HG03159 (cell line): ENCODE data around the gene DROSHA.
"Not testable (repeated sequence)": the region's sequence is repeated elsewhere in the genome, so short reads cannot be mapped to it uniquely, and the experiment has no call there.

ENCODE experiments used
- ATAC-seq: cut with Tn5 transposase; IDR thresholded peaks from one replicate; pipeline ENCODE4 v1.9.1; 2021; ENCODE audit warnings: mild to moderate bottlenecking, moderate library complexity; ENCODE audit not compliant: unreplicated experiment

Gene DROSHA

DNA sequence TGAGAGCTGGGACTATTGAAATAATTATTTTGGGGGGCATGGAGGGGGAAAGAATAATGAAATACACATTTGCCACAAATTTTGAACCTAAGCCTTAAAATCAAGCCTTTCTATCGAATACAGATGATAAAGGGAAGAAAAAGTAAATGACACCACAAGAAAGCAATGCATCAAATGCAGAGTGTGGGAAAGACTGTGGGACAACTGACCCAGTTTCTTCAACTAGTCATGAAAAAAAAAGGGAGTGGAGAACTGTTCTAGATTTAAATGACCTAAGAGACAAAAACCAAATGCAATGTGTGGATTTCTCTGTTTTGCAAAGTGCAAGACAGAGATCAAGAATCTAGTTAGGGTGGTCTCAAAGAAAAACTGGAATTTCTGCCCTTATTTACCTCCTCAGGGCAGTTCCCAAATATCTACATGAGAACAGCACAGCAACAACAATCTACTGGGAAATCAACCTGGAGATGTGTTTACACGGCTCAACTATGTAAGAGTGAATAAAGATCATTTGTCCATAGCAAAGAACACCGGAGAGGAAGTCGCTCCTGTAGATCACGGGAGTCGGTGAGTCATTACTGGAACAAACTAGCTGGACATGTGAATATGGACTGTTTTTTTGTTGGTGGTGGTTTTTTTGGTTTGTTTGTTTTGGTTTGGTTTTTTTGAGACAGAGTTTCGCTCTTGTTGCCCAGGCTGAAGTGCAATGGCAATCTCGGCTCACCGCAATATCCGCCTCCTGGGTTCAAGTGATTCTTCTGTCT, 145.9 kb downstream of the DROSHA start:
- no peak for ATAC-seq

DNA sequence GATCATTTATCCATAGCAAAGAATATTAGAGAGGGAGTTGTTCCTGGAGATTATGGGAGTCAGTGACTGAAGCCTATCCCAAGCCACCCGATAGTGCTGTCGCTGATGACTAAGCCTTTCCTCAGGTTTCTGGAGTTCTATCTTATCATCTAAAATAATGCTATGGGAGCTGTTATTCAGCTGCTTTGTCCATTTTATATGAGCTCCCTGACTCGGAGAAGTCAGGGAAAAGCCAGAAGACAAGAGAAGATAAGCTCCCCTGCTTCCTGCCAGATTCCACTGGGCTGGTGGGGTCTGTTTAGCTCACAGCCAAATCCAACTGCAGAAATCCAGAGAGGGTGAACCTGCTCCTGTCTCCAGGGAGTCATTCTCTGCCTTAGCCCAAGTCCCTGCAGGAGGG, 148.2 kb downstream of the DROSHA start:
- no peak for ATAC-seq

DNA sequence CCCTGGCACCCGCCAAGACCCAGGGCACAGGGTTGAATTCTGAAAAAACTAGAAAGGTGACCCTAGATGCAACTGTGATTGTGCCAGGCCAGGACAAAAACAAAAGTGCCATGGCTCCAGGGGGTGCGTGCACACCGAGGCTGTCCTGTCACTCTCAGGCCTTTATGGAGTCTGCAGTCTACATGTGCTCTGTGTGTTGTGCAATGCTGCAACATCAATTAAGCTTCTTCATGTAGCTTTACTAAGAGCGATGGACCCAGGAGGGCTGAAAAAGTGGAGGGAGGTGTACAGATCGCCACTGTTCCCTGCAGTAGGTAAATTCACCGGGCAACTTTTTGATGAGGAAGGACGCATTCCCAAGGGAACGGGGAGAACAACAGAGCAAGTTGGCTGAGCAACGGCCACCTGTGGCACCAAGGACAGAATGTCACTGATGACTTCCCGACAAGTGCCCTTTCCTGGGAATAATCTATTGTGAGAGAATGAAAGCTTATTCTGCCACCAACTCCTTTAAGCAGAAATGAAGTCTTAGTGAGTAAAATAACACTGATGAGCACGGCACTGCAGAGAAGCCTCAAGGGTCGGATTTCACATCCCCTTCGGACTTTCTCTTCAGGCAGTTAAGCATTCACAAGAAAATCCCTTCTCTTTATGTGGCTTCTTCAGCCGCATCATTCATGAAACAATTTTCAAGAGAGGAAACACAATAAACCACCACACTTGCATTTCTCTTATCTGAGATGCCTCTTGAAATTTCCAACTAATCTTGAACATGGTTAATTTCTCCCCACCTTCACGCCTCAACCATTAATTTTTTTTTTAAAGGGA, 149.6 kb downstream of the DROSHA start:
- no peak for ATAC-seq

DNA sequence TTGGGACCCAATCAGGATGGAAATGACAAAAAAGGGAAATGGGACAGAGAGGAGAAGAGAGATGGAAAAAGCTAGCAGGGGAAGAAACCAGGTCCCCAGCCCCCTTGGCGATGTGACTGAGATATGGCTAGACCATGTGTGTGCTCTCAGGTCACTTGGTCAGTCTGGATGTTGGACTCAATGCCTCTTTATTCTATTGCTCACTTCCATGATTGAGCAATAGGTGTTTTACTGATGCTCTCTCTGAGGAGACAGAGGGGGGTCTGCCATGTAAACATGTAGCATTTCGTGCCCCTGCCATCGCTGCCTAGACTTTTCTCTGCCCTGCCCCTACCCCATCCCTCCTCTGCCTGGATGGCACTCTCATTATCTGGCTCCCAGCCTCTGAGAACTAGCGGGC, 150.6 kb downstream of the DROSHA start:
- ATAC-seq, result no peak

DNA sequence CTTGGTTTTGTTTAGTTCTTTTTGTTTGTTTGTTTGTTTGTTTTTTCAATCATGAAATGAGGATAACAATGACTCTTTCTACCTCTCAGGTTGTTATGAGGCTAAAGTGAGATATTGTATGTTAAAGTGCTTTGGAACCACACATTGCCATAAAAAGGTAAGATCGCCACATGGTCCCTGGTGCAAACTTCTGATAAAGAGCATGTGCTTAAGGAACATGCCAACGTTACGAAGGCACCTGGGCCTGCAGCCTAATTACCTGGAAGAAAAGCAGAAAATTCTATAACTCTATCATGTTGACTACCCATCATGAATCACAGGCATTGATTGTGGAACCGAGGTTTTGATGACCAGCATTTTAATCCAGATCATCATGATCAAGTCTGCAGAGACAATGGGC, 151.8 kb downstream of the DROSHA start:
- no peak for ATAC-seq

DNA sequence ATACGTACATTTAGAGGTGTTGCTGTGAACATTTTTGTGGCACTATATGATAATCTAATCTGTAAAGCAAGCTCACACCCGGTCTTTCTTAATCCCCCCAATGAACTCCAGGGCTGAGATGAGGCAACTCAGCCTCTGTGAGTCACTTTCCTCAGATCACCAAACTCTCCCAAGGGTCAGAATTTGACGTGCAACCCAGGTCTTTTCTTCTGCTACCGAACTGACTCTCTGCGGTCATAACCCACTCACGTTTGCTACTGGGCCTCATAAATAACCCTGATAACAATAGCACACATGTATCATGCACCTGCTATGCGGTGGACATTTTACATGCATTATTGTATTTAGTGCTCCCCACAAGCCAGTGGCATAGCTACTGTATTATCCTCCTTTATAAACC, 153.1 kb downstream of the DROSHA start:
- ATAC-seq, result no peak

DNA sequence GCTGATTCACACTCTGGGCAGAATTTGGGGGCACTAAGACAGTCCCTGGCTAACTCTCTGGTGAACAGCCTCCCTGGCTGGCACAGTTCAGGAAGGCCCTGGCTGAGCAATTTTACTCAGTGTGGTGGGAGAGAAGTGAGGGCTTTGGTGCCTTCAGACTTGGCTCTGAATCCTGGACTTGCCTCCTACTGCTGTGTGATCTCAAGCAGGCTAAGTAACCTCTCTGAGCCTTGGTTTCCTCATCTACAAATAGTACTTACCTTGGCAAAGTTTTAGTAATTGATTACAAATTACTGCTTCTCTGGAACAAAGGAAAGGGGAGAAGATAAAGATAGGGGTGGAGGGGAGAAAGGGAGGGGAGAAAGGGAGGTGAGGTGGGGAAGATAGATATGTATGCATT, 153.8 kb downstream of the DROSHA start:
- no peak for ATAC-seq

DNA sequence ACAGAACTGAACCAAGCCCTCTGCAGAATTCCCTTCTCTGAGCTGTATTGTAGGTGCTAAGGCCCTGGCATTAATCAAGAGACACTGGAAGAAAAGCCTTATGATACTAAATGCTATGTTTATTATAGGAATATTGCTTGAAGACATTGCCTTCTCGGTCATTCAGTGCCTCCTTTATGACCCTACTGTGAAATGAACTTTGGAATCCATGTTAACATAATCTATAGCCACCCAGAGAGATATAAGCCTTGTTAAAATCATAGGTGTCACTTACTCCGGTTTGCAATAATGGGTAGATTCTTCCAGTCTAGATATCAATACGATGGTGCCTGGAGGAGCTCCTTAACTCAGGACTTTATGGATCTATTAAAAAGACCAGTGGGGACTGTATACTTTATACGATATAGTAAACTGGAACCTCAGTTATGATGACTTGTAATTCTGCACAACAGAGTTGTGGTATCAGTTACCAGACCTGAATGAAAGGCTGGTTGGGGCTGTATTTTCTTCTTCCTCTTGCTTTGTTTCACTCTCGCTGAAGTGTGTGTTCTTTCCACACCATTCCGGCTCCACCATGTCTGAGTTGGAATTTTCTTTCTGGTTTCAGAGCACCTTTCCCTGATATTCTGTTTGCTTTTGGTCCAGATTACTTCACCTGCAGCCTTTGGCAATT, 154.5 kb downstream of the DROSHA start:
- no peak for ATAC-seq

DNA sequence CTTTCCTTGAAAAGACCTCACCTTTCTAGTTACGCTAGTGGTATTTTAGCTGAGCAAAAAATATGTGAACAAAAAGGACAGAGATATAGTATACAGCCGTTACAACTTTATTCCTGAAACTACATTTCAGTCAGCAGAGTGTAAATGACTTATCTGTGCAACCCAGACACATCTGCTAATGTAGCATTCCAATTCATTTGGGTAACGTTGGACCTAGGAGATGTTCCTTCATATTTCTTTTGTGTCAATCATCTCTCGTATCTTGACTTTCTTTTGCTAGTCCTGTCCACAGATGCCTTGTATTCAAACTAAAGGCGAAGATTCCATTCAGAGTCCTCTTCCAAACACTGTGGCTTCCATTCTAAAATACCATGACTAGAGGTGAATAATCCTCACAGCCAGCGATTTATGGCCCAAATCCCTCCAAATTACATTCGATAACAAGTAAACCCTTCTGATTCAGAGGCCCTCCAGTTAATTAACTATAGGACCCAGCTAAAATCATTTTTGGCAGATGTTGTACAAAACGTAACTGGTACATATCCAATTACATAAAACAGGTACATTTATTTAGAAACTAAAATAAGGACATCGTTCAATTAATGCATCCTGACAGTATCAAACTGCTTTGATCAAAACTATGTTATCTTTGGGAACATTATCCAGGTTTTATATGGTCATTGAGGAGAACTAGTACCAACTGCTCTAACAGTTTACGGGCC, 155.7 kb downstream of the DROSHA start:
- no peak for ATAC-seq

DNA sequence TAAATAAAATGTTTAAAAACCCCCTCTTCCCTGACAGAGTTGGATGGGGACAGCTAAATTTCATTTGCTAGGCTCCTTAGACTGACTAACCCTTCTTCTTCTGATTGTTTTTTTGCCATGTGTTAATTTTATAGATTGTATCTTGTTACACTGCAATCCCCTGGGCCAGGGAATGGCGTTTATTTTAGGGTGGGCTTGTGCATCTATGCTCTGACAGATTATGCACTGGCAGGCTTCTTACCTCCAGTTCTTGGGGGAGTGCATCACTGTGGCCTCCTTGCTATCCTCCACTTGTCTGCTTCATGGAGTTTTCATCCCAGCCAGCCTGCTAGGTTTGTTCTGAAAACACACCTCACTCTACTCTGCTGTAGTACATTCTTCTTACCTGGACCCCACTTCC, 159.8 kb downstream of the DROSHA start:
- no peak for ATAC-seq

DNA sequence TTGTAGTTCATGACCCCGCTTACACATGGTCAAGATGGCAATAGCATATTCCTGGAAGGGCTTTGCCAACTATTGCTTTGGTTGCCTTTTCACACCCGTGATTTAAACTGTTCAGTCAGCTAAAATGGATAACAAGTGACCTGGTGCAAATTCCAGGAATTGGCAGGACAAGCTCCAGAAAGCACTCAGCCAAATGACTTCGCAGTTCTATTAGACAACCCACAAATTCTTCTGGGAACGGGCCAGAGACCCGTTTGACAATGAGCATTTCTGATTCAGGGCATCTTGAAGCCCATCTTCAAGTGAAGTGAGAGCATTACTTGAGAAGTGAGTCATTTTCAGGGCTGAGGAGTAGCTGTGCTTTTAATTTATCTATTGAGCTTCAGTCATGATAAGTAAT, 165.0 kb downstream of the DROSHA start:
- ATAC-seq, result no peak

DNA sequence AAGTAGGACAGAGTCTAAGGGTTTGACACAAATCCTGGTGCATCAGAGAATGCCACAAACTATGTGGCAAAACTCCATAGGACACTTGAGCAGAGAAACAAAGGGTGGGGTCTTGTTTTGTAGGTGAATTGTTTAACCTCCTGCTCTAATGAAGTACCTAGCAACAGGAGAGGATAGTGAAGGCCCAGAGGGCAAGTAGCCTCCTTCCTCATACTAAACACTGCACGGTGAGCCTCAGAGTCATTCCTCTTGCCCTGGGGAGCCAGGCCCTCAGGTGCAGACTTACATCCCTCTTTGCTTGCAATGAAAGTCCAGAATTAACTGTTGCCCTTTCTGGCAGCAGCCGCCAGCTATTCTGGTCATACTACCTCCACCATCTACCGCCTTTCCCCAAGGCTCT, 166.1 kb downstream of the DROSHA start:
- no peak for ATAC-seq

DNA sequence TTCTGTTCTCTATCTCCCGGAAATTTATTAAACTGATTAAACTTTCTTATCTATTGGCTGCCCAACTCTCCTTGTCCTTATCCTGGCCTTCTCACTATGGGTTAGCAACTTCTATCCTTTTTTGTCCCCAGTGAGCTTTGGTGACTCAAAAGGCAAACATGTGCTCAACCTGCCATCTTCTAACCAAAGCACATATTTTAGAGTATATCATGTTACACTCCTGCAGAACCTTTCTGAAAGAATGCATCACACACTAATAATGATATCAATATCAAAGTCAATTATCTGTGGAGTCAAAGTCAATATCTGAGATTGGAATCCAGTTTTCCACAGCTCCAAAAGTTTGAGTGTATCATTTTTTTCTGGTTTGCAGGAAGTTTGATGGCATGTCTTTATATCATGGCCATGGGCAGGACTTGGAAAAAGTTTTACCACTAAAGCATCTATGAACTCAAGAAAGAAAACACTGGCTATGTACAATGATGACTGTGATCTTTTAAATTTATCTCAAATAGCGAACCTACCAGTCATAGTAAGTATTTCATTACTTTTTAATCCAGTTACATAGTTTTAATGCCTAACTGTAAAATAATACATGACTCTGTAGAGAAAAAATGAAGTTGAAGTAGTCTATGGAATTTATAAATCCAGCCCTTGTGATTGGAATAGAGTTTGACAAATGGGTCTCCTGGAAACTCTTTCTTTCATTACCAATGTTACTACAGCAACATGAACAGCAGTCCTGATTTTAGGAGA, 166.8 kb downstream of the DROSHA start:
- no peak for ATAC-seq

DNA sequence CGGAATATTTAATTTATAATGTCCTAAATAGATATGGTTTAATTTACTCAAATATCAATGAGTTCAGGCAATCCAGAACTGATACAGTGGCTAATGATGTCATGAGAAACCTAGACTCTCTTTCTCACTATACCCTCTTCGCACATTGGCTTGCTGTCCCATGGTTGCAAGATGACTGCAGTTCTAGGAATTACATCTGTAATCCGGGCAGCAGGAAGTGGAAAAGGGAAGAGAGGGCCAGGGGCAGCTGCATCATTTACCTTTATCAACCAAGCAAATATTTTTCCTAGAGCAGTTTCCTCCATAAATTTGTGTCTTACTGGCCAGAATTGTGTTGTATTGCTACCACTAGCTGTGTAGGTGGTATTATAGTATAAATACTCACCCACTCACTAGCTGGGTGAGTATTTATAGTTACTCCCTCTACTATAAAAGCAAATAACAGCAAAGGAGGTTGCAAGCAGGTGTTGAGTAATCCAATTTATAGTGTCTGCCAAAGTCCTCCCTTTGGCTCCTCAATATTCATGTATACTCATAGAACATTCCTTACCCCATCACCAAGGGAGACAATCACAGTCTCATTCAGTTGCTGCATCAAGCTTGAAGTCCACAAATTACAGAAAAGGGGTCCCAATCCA, 168.8 kb downstream of the DROSHA start:
- no peak for ATAC-seq

DNA sequence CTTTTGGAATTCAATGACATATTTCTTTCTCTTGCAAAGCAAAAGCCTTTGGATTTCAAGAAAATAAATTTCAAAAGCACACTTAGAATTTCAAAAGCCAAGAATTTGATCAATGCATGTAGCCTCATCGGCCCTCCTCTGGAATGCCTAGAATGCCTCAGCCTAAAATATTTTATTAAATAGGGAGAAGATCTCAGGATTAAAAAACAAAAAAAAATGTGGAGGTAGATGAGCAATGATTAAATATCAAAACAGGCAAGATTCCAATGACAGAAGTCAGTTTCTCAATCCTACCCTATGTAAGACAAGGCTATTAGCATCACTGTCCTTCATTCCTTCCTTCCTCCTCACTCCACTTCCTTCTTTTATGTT, 169.4 kb downstream of the DROSHA start:
- no peak for ATAC-seq

DNA sequence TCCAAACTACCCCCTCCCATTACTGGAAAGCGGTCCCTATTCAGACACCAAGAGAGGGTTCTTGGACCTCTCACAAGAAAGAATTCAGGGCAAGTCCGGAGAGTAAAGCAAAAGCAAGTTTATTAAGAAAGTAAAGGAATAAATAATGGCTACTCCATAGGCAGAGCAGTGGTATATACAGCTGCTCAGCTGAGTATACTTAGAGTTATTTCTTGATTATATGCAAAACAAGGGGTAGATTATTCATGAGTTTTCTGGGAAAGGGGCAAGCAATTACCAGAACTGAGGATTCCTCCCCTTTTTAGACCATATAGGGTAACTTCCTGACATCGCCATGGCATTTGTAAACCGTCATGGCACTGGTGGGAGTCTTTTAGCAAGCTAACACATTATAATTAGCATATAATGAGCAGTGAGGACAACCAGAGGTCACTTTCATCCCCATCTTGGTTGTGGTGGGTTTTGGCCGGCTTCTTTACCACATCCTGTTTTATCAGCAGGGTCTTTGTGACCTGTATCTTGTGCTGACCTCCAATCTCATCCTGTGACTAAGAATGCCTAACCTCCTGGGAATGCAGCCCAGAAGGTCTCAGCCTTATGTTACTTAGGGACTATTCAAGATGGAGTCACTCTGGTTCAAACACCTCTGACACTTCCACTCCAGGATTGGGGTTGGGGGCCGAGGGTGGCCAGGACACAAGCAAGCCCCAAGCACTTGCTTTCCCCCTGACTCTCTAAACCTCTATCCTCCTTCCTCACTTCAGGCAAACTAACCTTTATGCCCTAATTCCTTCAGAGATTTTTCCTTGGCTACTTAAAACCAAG, 170.0 kb downstream of the DROSHA start:
- not testable (repeated sequence) for ATAC-seq

DNA sequence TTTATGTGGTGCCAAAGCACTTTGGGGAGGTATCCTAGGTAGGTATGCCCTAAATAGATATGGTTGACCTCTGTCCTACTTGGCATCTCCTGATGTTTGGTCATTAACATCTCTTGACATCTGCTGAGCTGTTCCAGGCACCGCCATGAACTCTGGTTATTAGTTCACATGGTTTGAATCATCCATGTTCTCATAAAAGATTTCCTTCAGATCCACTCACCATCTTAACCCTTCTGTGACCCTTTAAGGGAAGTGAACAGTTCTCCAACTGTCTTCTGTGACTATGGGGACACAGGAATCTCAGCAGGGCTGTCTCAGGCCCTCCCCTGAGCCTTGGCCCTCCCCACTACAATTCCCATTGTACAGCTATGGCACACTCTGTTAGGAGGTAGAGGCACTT, 170.7 kb downstream of the DROSHA start:
- no peak for ATAC-seq

DNA sequence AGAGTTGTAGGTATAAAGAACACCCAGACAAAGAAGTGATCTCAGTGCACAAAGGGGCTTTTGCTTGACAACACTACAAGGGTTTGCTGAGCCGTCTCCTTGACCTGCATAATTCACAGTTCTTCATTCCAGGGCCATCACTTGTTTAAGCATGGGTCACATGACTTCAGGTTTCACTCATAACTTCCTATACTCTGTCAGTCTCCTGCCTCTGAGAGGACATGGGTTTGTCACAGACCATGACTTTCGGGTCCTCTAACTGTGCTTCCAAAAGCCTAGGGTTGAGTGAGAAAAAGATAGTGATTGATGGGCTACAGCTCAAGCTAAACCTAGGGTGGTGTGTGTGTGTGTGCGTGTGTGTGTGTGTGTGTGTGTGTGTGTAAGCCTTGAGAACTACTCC, 172.1 kb downstream of the DROSHA start:
- no peak for ATAC-seq

DNA sequence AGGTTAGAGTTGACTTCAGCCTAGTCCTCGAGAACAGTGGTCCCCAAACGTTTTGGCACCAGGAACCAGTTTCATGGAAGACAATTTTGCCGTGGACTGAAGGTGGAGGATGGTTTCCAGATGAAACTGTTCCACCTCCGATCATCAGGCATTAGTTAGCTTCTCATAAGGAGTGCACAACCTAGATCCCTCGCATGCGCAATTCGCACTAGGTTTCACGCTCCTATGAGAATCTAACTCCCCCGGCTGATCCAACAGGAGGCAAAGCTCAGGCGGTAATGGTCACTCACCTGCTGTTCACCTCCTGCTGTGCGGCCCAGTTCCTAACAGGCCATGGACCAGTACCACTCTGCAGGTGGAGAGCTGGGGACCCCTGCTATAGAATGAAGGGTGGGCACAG, 174.9 kb downstream of the DROSHA start:
- no peak for ATAC-seq
